ENCODE results near the gene CRACR2A. TPM values are rescaled to one million over a fixed set of nuclear protein-coding genes. Genes with fewer than 3 reads are reported as not detected.
A peak's percentile ranks its signal among the peaks of the same experiment; 100 is the strongest.

Gene CRACR2A
- total and polyA plus RNA-seq, 2 of the 4 experiments (the other 2 are of a cell fraction) = 0.54 to 0.60 TPM

GRCh38 chr12:3692616-3693365, 60.1 kb downstream of the CRACR2A start:
- dilution Hi-C loops (cut with HindIII; ENCODE audit: low sequenced_read_pairs, unreplicated experiment) (no loop called here), intact Hi-C loops (cut with micrococcal nuclease) (no loop called here), in situ Hi-C loops (cut with MboI; ENCODE audit: low sequenced_read_pairs) (no loop called here)
- Histone ChIP-seq H3K4me1 (ENCODE audit: control insufficient read depth, insufficient read depth, low read length) (peaks cover 4% of the 10 kb centered on the region), H3K27ac (ENCODE audit: insufficient read depth, low read length) (no peak overlapping the region), H3K9me1 (ENCODE audit: insufficient read depth, low read length) (peaks cover 5% of the 10 kb centered on the region), H2AK5ac (ENCODE audit: low read depth, low read length) (no peak overlapping the region), H3K27me3 (ENCODE audit: control insufficient read depth, insufficient read depth, low read length) (peaks cover 3% of the 10 kb centered on the region), H3K79me1 (ENCODE audit: low read depth in 1 of 2, low read length in 2 of 2) (no peaks in the 10 kb centered on the region), H4K91ac (ENCODE audit: insufficient read depth, low read depth, low read length) (no peak overlapping the region), H3K14ac (replicated peaks; ENCODE audit: low read depth, low read length) (no peak overlapping the region), H3K9me3 (ENCODE audit: control insufficient read depth, insufficient read depth, low read length) (no peaks in the 10 kb centered on the region; the same call in 1 of the 2 replicates), H3K4me2 (ENCODE audit: low read depth, low read length) (no peak overlapping the region), H4K5ac (ENCODE audit: low read depth, low read length) (no peak overlapping the region), H3K56ac (ENCODE audit: extremely low read depth, insufficient read depth, low read length) (no peak overlapping the region), H2BK20ac (ENCODE audit: low read depth, low read length) (no peak overlapping the region), H4K8ac (ENCODE audit: low read depth in 2 of 2, low read length in 2 of 2) (no peak overlapping the region), H4K20me1 (ENCODE audit: insufficient read depth, low read length) (no peaks in the 10 kb centered on the region), H2AK9ac (replicated peaks; ENCODE audit: low read depth, low read length, poor library complexity) (no peak overlapping the region), H2AFZ (replicated peaks; ENCODE audit: low read length, poor library complexity) (peak overlapping the region; percentile 1), H3K4me3 (ENCODE audit: insufficient read depth, low read depth, low read length) (no peak overlapping the region), H3K36me3 (ENCODE audit: control insufficient read depth, insufficient read depth, low read length) (no peaks in the 10 kb centered on the region), H2BK120ac (ENCODE audit: low read depth, low read length) (no peak overlapping the region), H3K9ac (ENCODE audit: low read depth, low read length) (no peak overlapping the region), H3K23ac (ENCODE audit: low read depth, low read length) (no peak overlapping the region), H2BK5ac (ENCODE audit: low read depth, low read length, poor library complexity, severe bottlenecking) (no peak overlapping the region), H3K4ac (ENCODE audit: low read depth, low read length) (no peak overlapping the region), H3K18ac (ENCODE audit: low read depth, low read length) (no peak overlapping the region), H2BK15ac (ENCODE audit: low read depth, low read length) (no peak overlapping the region)
- BruUV-seq (replicated peaks) = no TSS peak
- ATAC-seq (ENCODE audit: low read depth) = no peak
- TF ChIP-seq CHD1 (IDR thresholded peaks at IDR 0.05; ENCODE audit: low read depth, low read length) = no peak
- TF ChIP-seq BHLHE40 (IDR thresholded peaks at IDR 0.05; ENCODE audit: low read depth, low read length) = no peak
- no peak for TF ChIP-seq RFX5 (IDR thresholded peaks at IDR 0.05; ENCODE audit: low read depth, low read length)
- TF ChIP-seq SMC3 (IDR thresholded peaks at IDR 0.05; ENCODE audit: low read depth, low read length) = no peak
- no peak for TF ChIP-seq CTCF (conservative IDR thresholded peaks at IDR 0.05; ENCODE audit: low read depth, low read length)
- TF ChIP-seq CEBPB (IDR thresholded peaks at IDR 0.05; ENCODE audit: low read depth, low read length) = no peak
- TF ChIP-seq MAZ (IDR thresholded peaks at IDR 0.05; ENCODE audit: borderline replicate concordance, low read depth, low read length) = no peak
- no peak for TF ChIP-seq POLR2A (IDR thresholded peaks at IDR 0.05; ENCODE audit: low read depth, low read length)
- ChIA-PET POLR2A (ENCODE audit: unreplicated experiment) (no interaction called here), CTCF (no interaction called here)
- WGBS, 2 experiments (ENCODE audit: extremely low coverage in 2 of 2, insufficient read length in 1 of 2) = 66% methylated on average over 4 of the region's 13 CpGs; no CpG with 5 or more reads in 1 of the 2 experiments
- DNase-seq = no peak

Measured in IMR-90 (cell line).